HG02678 (cell line): ENCODE data around the gene GAS2L2.
A peak's percentile ranks its signal among the peaks of the same experiment; 100 is the strongest.
"Not testable (repeated sequence)": the region's sequence is repeated elsewhere in the genome, so short reads cannot be mapped to it uniquely, and the experiment has no call there.

Source experiments
- ATAC-seq: cut with Tn5 transposase; IDR thresholded peaks from one replicate; pipeline ENCODE4 v1.9.1; 2021; ENCODE audit warnings: mild to moderate bottlenecking, moderate library complexity; ENCODE audit not compliant: unreplicated experiment

The GAS2L2 gene

GRCh38 chr17:35773679-35774425, 20.8 kb upstream of the GAS2L2 start:
- no peak for ATAC-seq

GRCh38 chr17:35773129-35773528, 20.1 kb upstream of the GAS2L2 start:
- ATAC-seq = no peak

GRCh38 chr17:35769895-35770486, 17.0 kb upstream of the GAS2L2 start:
- no peak for ATAC-seq

GRCh38 chr17:35768797-35769196, 15.8 kb upstream of the GAS2L2 start:
- ATAC-seq = no peak

GRCh38 chr17:35766903-35767510, 14.0 kb upstream of the GAS2L2 start:
- ATAC-seq = no peak

GRCh38 chr17:35766489-35766877, 13.4 kb upstream of the GAS2L2 start:
- no peak for ATAC-seq

- no peak for ATAC-seq
Observed at GRCh38 chr17:35765756-35766488, 12.9 kb upstream of the GAS2L2 start.

GRCh38 chr17:35765086-35765710, 12.2 kb upstream of the GAS2L2 start:
- ATAC-seq = no peak

- peak; percentile 92 for ATAC-seq
Observed at GRCh38 chr17:35764123-35764991, 11.3 kb upstream of the GAS2L2 start.

GRCh38 chr17:35763767-35764122, 10.7 kb upstream of the GAS2L2 start:
- no peak for ATAC-seq

GRCh38 chr17:35761601-35762000, 8.6 kb upstream of the GAS2L2 start:
- no peak for ATAC-seq

- ATAC-seq = no peak
Observed at GRCh38 chr17:35760587-35760986, 7.5 kb upstream of the GAS2L2 start, which contains the start of gene C17orf50. TSS of gene C17orf50 (plus strand) at chr17:35760887. CDS start at chr17:35760942, 55 bp downstream.

- no peak for ATAC-seq
Observed at GRCh38 chr17:35757243-35757642, 4.2 kb upstream of the GAS2L2 start.

- no peak for ATAC-seq
Observed at GRCh38 chr17:35752471-35752870, 568 bp downstream of the GAS2L2 start.

GRCh38 chr17:35751541-35751940, 1.5 kb downstream of the GAS2L2 start:
- ATAC-seq = not testable (repeated sequence)

GRCh38 chr17:35750526-35751395, 2.3 kb downstream of the GAS2L2 start:
- ATAC-seq = no peak

GRCh38 chr17:35749560-35750412, 3.3 kb downstream of the GAS2L2 start:
- no peak for ATAC-seq

- ATAC-seq = no peak
Observed at GRCh38 chr17:35748979-35749378, 4.1 kb downstream of the GAS2L2 start.
